PC-3 (cell line): ENCODE results near the gene LMBR1. TPM values are rescaled to one million over a fixed set of nuclear protein-coding genes. Genes with fewer than 3 reads are reported as not detected.

Source experiments
- ATAC-seq: fragments of 200-7000 bp; cut with Tn5 transposase; 2 replicates; pipeline ENCODE4 v1.9.1; 2020; ENCODE audit warnings: mild to moderate bottlenecking, moderate library complexity
- BruUV-seq: library from RNA; stranded (reverse); fragments of 400-500 nt; replicated peaks from 2 replicates; lab custom pipeline; 2021; lab: Mats Ljungman, UMichigan
- CTCF ChIA-PET: fragments of 300-600 bp; sonication (Branson Sonifier 250); formaldehyde crosslinking; loops from one replicate; lab custom pipeline; 2022; ENCODE audit warnings: antibody characterized with exemption; lab: Charles Lee
- POLR2A ChIA-PET: fragments of 300-600 bp; sonication (Branson Sonifier 250); formaldehyde crosslinking; loops from one replicate; lab custom pipeline; 2022; ENCODE audit warnings: antibody characterized with exemption; ENCODE audit not compliant: unreplicated experiment; lab: Charles Lee
- DNase-seq: peaks from one replicate; pipeline ENCODE4 v3.0.0-alpha.2; 2015
- H2AFZ ChIP-seq: fragments of 300-600 bp; sonication (generic); 2 replicates; pipeline ENCODE4 v1.6.0; 2016; ENCODE audit warnings: antibody characterized with exemption, low read length
- H3F3A ChIP-seq: fragments of 300-600 bp; sonication (generic); one replicate; pipeline ENCODE4 v1.6.0; 2017; ENCODE audit warnings: antibody characterized with exemption, low read length, control low read depth, mild to moderate bottlenecking; ENCODE audit not compliant: unreplicated experiment
- H3K27ac ChIP-seq: fragments of 300-600 bp; sonication (generic); 2 replicates; pipeline ENCODE4 v1.5.1; 2016; ENCODE audit warnings: mild to moderate bottlenecking, low read length
- H3K27me3 ChIP-seq: fragments of 300-600 bp; sonication (generic); 2 replicates; pipeline ENCODE4 v1.6.1; 2016; ENCODE audit warnings: low read length, mixed read lengths
- H3K36me3 ChIP-seq: fragments of 300-600 bp; sonication (generic); 2 replicates; pipeline ENCODE4 v1.6.1; 2016; ENCODE audit warnings: low read depth, mixed run types, low read length, mixed read lengths
- H3K4me1 ChIP-seq: fragments of 300-600 bp; sonication (generic); 2 replicates; pipeline ENCODE4 v1.5.1; 2016; ENCODE audit warnings: low read length; ENCODE audit not compliant: insufficient read depth
- H3K4me2 ChIP-seq: fragments of 300-600 bp; sonication (generic); 2 replicates; pipeline ENCODE4 v1.6.0; 2016; ENCODE audit warnings: low read length
- H3K4me3 ChIP-seq: fragments of 300-600 bp; sonication (generic); 2 replicates; pipeline ENCODE4 v1.5.1; 2016; ENCODE audit warnings: mild to moderate bottlenecking, low read length, mixed read lengths
- H3K79me2 ChIP-seq: fragments of 300-600 bp; sonication (generic); 2 replicates; pipeline ENCODE4 v1.6.1; 2017; ENCODE audit warnings: low read length, mixed read lengths
- H3K9ac ChIP-seq: fragments of 300-600 bp; sonication (generic); 2 replicates; pipeline ENCODE4 v1.6.0; 2016; ENCODE audit warnings: mild to moderate bottlenecking, low read length
- H3K9me2 ChIP-seq: fragments of 300-600 bp; sonication (generic); replicated peaks from 2 replicates; pipeline ENCODE4 v1.6.1; 2016; ENCODE audit warnings: mixed run types, low read length, mixed read lengths
- H3K9me3 ChIP-seq: fragments of 300-600 bp; sonication (generic); 2 replicates; pipeline ENCODE4 v1.6.1; 2016; ENCODE audit warnings: low read length, mixed read lengths
- H4K20me1 ChIP-seq: fragments of 300-600 bp; sonication (generic); 2 replicates; pipeline ENCODE4 v1.6.1; 2016; ENCODE audit warnings: low read length, mixed read lengths
- CTCF ChIP-seq: fragments of 300-600 bp; sonication (generic); conservative IDR thresholded peaks from 2 replicates; pipeline ENCODE4 v1.5.1; 2017; ENCODE audit warnings: antibody characterized with exemption, low read depth, mild to moderate bottlenecking, low read length
- EZH2 ChIP-seq: fragments of 300-600 bp; sonication (generic); IDR thresholded peaks from one replicate; pipeline ENCODE4 v1.6.1; 2017; ENCODE audit warnings: antibody characterized with exemption, mild to moderate bottlenecking, low read length; ENCODE audit not compliant: unreplicated experiment
- EZH2phosphoT487 ChIP-seq: fragments of 300-600 bp; sonication (generic); IDR thresholded peaks from 2 replicates; pipeline ENCODE4 v1.6.1; 2018; ENCODE audit warnings: mild to moderate bottlenecking, antibody characterized with exemption, low read length, borderline replicate concordance
- intact Hi-C: fragments of 100-400 bp; cut with micrococcal nuclease; formaldehyde crosslinking; loops from 2 replicates; pipeline ENCODE4 v1.9.0; 2023
- total RNA-seq: library from RNA; depleted of rRNA; stranded (reverse); fragments of >200 nt; gene quantifications from 2 replicates; pipeline ENCODE4 v1.2.3, GENCODE V29; 2014

The LMBR1 gene
- total RNA-seq, 1 experiment from 2014 or later = 61.7 TPM

GRCh38 chr7:156659961-156660360 lies 233.0 kb downstream of the LMBR1 start:
- CTCF ChIA-PET = no interaction called here
- no peak overlapping the region for H2AFZ ChIP-seq
- POLR2A ChIA-PET = no interaction called here

GRCh38 chr7:156659203-156659602 lies 233.8 kb downstream of the LMBR1 start:
- POLR2A ChIA-PET = no interaction called here
- H3K79me2 ChIP-seq = no peaks in the 10 kb centered on the region
- H3K36me3 ChIP-seq = no peaks in the 10 kb centered on the region
- H3K9ac ChIP-seq = no peak overlapping the region
- H3K4me1 ChIP-seq = no peaks in the 10 kb centered on the region
- no peaks in the 10 kb centered on the region for H3K27me3 ChIP-seq
- no peaks in the 10 kb centered on the region for H3K9me2 ChIP-seq
- no TSS peak for BruUV-seq
- no peak overlapping the region for H3K4me2 ChIP-seq
- TF ChIP-seq EZH2phosphoT487 (no peak), CTCF (no peak), EZH2 (no peak)
- intact Hi-C loops = no loop called here
- no peak overlapping the region for H2AFZ ChIP-seq
- CTCF ChIA-PET = no interaction called here
- no peak overlapping the region for H3K4me3 ChIP-seq
- ATAC-seq (no peak), DNase-seq (no peak)
- no peaks in the 10 kb centered on the region for H4K20me1 ChIP-seq
- no peaks in the 10 kb centered on the region for H3K9me3 ChIP-seq
- no peaks in the 10 kb centered on the region for H3F3A ChIP-seq
- no peak overlapping the region for H3K27ac ChIP-seq

More at GRCh38 chr7:156659961-156660360, 233.0 kb downstream of the LMBR1 start:
- H3F3A ChIP-seq = no peaks in the 10 kb centered on the region
- H3K27ac ChIP-seq = no peak overlapping the region
- DNase-seq = no peak
- H3K79me2 ChIP-seq = no peaks in the 10 kb centered on the region
- BruUV-seq = no TSS peak
- H3K4me2 ChIP-seq = no peak overlapping the region
- intact Hi-C loops = no loop called here
- no peaks in the 10 kb centered on the region for H4K20me1 ChIP-seq
- H3K4me3 ChIP-seq = no peak overlapping the region
- no peaks in the 10 kb centered on the region for H3K4me1 ChIP-seq
- H3K9ac ChIP-seq = no peak overlapping the region
- TF ChIP-seq CTCF (no peak), EZH2 (no peak), EZH2phosphoT487 (no peak)
- ATAC-seq = no peak
- no peaks in the 10 kb centered on the region for H3K27me3 ChIP-seq
- H3K36me3 ChIP-seq = no peaks in the 10 kb centered on the region
- no peaks in the 10 kb centered on the region for H3K9me3 ChIP-seq
- H3K9me2 ChIP-seq = no peaks in the 10 kb centered on the region

- no peak for DNase-seq
- Histone ChIP-seq H3K9ac (no peak overlapping the region), H2AFZ (no peak overlapping the region), H3K36me3 (no peaks in the 10 kb centered on the region), H3K79me2 (no peaks in the 10 kb centered on the region), H3K27ac (no peak overlapping the region), H3F3A (no peaks in the 10 kb centered on the region), H3K4me3 (no peak overlapping the region), H3K4me2 (no peak overlapping the region), H3K4me1 (peaks cover 5% of the 10 kb centered on the region; the same call in 1 of the 2 replicates), H3K9me2 (no peaks in the 10 kb centered on the region), H4K20me1 (no peaks in the 10 kb centered on the region), H3K27me3 (no peaks in the 10 kb centered on the region), H3K9me3 (no peaks in the 10 kb centered on the region)
- CTCF ChIA-PET = no interaction called here
- no peak for ATAC-seq
- TF ChIP-seq EZH2phosphoT487 = no peak
- TF ChIP-seq EZH2 = no peak
- no peak for TF ChIP-seq CTCF
- BruUV-seq = no TSS peak
- POLR2A ChIA-PET = no interaction called here
- intact Hi-C loops = no loop called here
These were observed 235.3 kb downstream of the LMBR1 start for GRCh38 chr7:156657681-156658080.
